ENCODE data around the gene GPATCH8.

Gene GPATCH8

DNA sequence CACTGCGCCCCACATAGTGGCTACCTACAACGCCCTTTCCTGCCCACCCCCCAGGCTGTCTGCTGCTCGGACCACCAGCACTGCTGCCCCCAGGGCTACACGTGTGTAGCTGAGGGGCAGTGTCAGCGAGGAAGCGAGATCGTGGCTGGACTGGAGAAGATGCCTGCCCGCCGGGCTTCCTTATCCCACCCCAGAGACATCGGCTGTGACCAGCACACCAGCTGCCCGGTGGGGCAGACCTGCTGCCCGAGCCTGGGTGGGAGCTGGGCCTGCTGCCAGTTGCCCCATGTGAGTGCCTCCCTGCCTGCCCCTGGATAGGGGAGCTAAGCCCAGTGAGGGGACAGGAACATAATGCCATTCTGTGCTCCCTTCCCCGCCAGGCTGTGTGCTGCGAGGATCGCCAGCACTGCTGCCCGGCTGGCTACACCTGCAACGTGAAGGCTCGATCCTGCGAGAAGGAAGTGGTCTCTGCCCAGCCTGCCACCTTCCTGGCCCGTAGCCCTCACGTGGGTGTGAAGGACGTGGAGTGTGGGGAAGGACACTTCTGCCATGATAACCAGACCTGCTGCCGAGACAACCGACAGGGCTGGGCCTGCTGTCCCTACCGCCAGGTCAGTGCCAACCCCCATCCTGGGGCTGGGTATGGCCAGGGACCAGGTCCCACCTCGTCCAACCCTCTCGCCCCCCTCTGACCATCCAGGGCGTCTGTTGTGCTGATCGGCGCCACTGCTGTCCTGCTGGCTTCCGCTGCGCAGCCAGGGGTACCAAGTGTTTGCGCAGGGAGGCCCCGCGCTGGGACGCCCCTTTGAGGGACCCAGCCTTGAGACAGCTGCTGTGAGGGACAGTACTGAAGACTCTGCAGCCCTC lies 151.0 kb downstream of the GPATCH8 start:
- Histone ChIP-seq H3K9ac (no peak overlapping the region), H3K4me1 (ENCODE audit: low read depth, poor library complexity, severe bottlenecking) (peaks cover 12% of the 10 kb centered on the region), H3K27me3 (ENCODE audit: insufficient read depth, low read depth) (no peaks in the 10 kb centered on the region), H3K36me3 (ENCODE audit: insufficient read depth) (no peaks in the 10 kb centered on the region), H3K4me2 (no peak overlapping the region), H3K27ac (no peak overlapping the region), H3K79me2 (ENCODE audit: insufficient read depth, low read depth) (no peaks in the 10 kb centered on the region), H3K4me3 (IDR thresholded peaks at IDR 0.05; ENCODE audit: insufficient read depth, low read depth, low read length) (no peak overlapping the region), H2AFZ (ENCODE audit: low read depth) (no peak overlapping the region), H4K20me1 (ENCODE audit: insufficient read depth) (no peaks in the 10 kb centered on the region)
- no peak for TF ChIP-seq CTCF (conservative IDR thresholded peaks at IDR 0.05; ENCODE audit: low read depth, low read length)

GRCh38 chr17:44351464-44351863 lies 151.7 kb downstream of the GPATCH8 start:
- H3K36me3 ChIP-seq (ENCODE audit: insufficient read depth), result no peaks in the 10 kb centered on the region
- H3K4me1 ChIP-seq (ENCODE audit: low read depth, poor library complexity, severe bottlenecking), result peaks cover 12% of the 10 kb centered on the region
- no peak overlapping the region for H2AFZ ChIP-seq (ENCODE audit: low read depth)
- no peak for TF ChIP-seq CTCF (conservative IDR thresholded peaks at IDR 0.05; ENCODE audit: low read depth, low read length)
- H3K79me2 ChIP-seq (ENCODE audit: insufficient read depth, low read depth), result no peaks in the 10 kb centered on the region
- H3K9ac ChIP-seq, result no peak overlapping the region
- no peak overlapping the region for H3K4me2 ChIP-seq
- H3K27me3 ChIP-seq (ENCODE audit: insufficient read depth, low read depth), result no peaks in the 10 kb centered on the region
- H3K4me3 ChIP-seq (IDR thresholded peaks at IDR 0.05; ENCODE audit: insufficient read depth, low read depth, low read length), result no peak overlapping the region
- H3K27ac ChIP-seq, result no peak overlapping the region
- no peaks in the 10 kb centered on the region for H4K20me1 ChIP-seq (ENCODE audit: insufficient read depth)

- no peaks in the 10 kb centered on the region for H3K27me3 ChIP-seq (ENCODE audit: insufficient read depth, low read depth)
- no peak overlapping the region for H3K4me2 ChIP-seq
- H3K4me3 ChIP-seq (IDR thresholded peaks at IDR 0.05; ENCODE audit: insufficient read depth, low read depth, low read length), result no peak overlapping the region
- H3K27ac ChIP-seq, result no peak overlapping the region
- no peaks in the 10 kb centered on the region for H4K20me1 ChIP-seq (ENCODE audit: insufficient read depth)
- no peaks in the 10 kb centered on the region for H3K36me3 ChIP-seq (ENCODE audit: insufficient read depth)
- H3K79me2 ChIP-seq (ENCODE audit: insufficient read depth, low read depth), result no peaks in the 10 kb centered on the region
- H2AFZ ChIP-seq (ENCODE audit: low read depth), result no peak overlapping the region
- H3K9ac ChIP-seq, result no peak overlapping the region
- peaks cover 16% of the 10 kb centered on the region for H3K4me1 ChIP-seq (ENCODE audit: low read depth, poor library complexity, severe bottlenecking)
- TF ChIP-seq CTCF (conservative IDR thresholded peaks at IDR 0.05; ENCODE audit: low read depth, low read length), result peak; percentile 93
Measured at GRCh38 chr17:44350733-44351226, 152.4 kb downstream of the GPATCH8 start.

DNA sequence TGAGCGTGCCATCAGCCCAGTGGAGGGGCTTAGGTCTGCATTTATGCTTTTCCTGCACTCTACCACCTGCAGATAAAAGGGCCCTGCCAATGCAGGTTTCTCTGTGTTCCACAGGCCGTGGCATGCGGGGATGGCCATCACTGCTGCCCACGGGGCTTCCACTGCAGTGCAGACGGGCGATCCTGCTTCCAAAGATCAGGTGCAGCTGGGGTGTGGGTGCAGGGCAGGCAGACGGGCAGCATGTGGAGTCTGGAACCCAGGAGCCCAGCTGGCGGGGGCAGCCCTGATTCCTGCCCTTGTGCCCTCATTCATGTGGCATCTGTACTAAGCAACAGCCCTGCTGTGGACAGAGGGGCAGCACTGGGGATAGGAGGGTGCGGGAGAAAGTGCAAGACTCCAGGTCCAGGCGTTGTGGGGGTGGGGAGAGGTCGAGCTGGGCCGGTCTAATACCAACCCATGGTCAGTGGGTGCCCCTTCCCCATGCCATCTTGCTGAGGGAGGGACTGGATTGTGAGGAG lies 153.6 kb downstream of the GPATCH8 start:
- Histone ChIP-seq H2AFZ (ENCODE audit: low read depth) (no peak overlapping the region), H3K27ac (no peak overlapping the region), H3K36me3 (ENCODE audit: insufficient read depth) (no peaks in the 10 kb centered on the region), H3K4me2 (no peak overlapping the region), H3K4me1 (ENCODE audit: low read depth, poor library complexity, severe bottlenecking) (peaks cover 17% of the 10 kb centered on the region), H3K9ac (no peak overlapping the region), H3K27me3 (ENCODE audit: insufficient read depth, low read depth) (no peaks in the 10 kb centered on the region), H3K79me2 (ENCODE audit: insufficient read depth, low read depth) (no peaks in the 10 kb centered on the region), H3K4me3 (IDR thresholded peaks at IDR 0.05; ENCODE audit: insufficient read depth, low read depth, low read length) (no peak overlapping the region), H4K20me1 (ENCODE audit: insufficient read depth) (no peaks in the 10 kb centered on the region)
- TF ChIP-seq CTCF (conservative IDR thresholded peaks at IDR 0.05; ENCODE audit: low read depth, low read length), result no peak
